ENCODE data around the gene SAMSN1.
"Not testable (repeated sequence)": the region's sequence is repeated elsewhere in the genome, so short reads cannot be mapped to it uniquely, and the experiment has no call there.

The SAMSN1 gene

DNA sequence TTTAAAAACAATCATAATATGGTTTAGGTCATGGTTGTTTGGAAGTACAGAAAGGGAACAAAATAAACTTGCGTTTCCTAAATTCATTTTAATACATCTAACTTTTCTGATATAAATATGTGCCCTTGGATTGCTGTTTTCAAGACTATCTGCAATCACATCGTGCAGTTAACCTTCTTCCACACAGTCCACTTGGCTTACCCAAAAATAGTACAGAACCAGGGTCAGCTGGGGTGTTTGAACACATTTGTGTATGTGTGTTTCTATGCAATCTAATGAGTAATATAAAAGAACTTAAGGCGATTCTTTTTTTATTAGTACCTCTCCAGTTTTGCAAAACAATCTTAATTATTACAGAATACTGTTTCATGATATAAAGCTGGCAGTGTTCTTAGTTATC is 19.9 kb downstream of the SAMSN1 start:
- H3K27me3 Mint-ChIP-seq = no peaks in the 10 kb centered on the region
- H3K4me1 Mint-ChIP-seq = peaks cover 79% of the 10 kb centered on the region
- H3K27ac Mint-ChIP-seq = peak overlapping the region; percentile 97
- no peaks in the 10 kb centered on the region for H3K9me3 Mint-ChIP-seq
- H3K36me3 Mint-ChIP-seq = peaks cover 30% of the 10 kb centered on the region
- peak overlapping the region; percentile 79 for H3K4me3 Mint-ChIP-seq

DNA sequence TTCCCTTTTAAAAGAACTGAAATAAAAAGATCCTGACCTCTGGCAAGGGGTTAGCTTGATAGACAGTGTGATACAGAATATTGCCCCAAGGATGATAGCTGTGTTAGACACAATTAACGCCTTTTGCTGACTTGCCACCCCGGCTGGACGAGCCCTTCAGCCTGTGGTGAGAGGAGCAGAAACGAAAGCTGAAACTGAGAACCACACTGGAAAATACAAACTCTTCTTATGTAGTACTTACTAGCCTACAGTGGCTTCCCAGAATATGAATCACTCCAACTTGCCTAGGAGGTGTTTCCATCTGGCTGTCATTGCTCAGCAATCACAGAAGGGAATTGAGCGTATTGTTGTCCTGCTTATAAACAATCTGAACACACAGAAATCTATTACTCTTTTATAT is 22.9 kb downstream of the SAMSN1 start:
- peak overlapping the region; percentile 38 for H3K4me3 Mint-ChIP-seq
- no peaks in the 10 kb centered on the region for H3K9me3 Mint-ChIP-seq
- H3K27ac Mint-ChIP-seq = peak overlapping the region; percentile 81
- H3K36me3 Mint-ChIP-seq = peaks cover 28% of the 10 kb centered on the region
- no peaks in the 10 kb centered on the region for H3K27me3 Mint-ChIP-seq
- H3K4me1 Mint-ChIP-seq = peaks cover 75% of the 10 kb centered on the region

DNA sequence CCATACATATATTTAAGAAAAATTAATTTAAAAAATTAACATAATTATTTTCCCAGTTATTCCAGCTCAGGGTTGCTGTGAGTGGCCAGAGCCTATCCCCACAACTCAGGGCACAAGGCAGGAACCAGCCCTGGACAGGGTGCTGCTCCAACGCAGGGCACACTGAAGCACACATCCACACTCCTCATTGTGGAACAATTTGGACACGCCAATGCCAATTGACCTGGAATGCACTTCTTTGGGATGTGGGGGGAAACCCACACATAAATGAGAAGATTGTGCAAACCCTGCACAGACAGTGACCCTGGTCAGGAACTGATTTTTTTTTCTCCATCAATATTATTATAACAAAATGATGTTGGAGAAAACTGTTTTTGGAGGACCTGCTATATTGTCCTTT is 23.4 kb downstream of the SAMSN1 start:
- Mint-ChIP-seq H3K4me3 (no peak overlapping the region), H3K27me3 (no peaks in the 10 kb centered on the region), H3K9me3 (no peaks in the 10 kb centered on the region), H3K36me3 (peaks cover 33% of the 10 kb centered on the region), H3K27ac (peak overlapping the region; percentile 81), H3K4me1 (peaks cover 77% of the 10 kb centered on the region)

DNA sequence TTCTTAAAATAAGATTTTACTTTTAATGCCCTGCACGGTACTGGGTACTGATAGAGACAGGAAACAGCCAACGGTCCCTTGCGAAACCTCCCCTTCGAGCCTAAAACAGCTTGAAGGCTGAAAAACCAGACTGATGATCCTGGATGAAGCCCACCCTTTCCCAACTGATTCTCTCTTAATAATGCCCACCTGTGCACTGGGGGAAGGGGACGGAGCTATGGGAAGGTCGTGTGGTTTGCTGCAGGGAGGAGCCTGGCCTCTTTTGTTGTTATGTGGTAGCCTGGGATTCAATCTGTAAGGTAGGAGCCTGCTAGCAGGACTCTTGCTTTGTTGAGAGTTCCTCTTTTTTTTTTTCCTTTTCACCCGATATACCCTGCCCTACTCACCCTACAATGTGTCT is 25.6 kb downstream of the SAMSN1 start:
- Mint-ChIP-seq H3K36me3 (peaks cover 44% of the 10 kb centered on the region), H3K27me3 (no peaks in the 10 kb centered on the region), H3K4me1 (peaks cover 66% of the 10 kb centered on the region), H3K27ac (peak overlapping the region; percentile 56), H3K9me3 (no peaks in the 10 kb centered on the region), H3K4me3 (peak overlapping the region; percentile 24)

DNA sequence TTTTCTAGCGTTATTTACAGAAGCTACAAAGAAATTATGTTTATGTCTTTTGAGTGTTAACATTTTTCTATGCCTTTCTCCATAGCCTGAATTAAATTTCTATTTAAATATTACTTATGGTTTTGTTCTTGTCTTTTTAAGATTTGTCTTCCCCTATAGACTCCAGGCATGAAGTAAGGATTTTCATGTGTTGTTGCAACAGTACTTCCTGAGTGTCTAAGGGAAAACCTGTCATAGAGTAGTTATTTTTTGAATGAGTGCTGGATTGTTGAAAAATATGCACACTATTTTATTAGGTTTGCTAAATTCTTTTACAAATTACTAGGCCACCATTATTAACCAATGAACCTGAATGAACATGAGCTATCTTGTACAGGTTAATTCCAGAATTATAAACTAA is 27.1 kb downstream of the SAMSN1 start:
- H3K27ac Mint-ChIP-seq = no peak overlapping the region
- H3K27me3 Mint-ChIP-seq = no peaks in the 10 kb centered on the region
- peaks cover 5% of the 10 kb centered on the region for H3K9me3 Mint-ChIP-seq
- H3K4me1 Mint-ChIP-seq = peaks cover 69% of the 10 kb centered on the region
- no peak overlapping the region for H3K4me3 Mint-ChIP-seq
- H3K36me3 Mint-ChIP-seq = peaks cover 53% of the 10 kb centered on the region

DNA sequence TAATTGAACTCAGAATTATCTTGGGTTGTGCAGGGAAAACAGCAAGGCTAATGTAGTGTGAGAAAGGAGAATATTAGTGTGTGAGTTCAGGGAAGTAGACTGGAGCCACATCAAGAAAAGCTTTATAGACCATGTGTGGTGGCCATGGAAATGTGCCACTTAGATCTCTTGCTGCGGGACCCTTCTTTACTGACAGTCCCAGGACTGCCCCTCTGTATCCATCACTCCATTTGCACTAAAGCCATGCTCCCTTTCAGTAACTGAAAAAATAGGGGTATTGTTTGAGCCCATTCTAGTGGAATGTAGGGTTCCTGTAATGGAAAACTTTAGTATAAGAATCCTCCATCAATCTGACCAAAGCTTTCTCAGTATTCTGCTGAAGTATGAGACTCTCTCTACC is 32.3 kb downstream of the SAMSN1 start:
- Mint-ChIP-seq H3K9me3 (peaks cover 10% of the 10 kb centered on the region), H3K27me3 (no peaks in the 10 kb centered on the region), H3K4me3 (no peak overlapping the region), H3K4me1 (peaks cover 55% of the 10 kb centered on the region), H3K27ac (peak overlapping the region; percentile 94), H3K36me3 (peaks cover 76% of the 10 kb centered on the region)

DNA sequence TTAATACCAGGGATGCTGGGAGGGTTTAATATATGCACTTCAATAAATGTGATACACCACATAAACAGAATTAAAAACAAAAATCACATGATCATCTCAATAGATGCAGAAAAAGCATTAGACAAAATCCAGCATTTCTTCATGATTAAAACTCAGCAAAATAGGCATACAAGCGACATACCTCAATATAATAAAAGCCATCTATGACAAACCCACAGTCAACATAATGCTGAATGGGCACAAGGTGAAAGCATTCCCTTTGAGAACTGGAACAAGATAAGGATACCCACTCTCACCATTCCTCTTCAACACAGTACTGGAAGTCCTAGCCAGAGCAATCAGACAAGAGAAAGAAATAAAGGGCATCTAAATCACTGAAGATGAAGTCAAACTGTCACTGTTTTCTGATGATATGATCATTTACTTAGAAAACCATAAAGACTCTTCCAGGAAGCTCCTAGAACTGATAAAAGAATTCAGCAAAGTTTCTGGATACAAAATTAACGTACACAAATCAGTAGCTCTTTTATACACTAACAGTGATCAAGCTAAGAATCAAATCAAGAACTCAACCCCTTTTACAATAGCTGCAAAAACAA is 39.2 kb downstream of the SAMSN1 start:
- H3K27ac Mint-ChIP-seq = peak overlapping the region; percentile 14
- H3K9me3 Mint-ChIP-seq, H3K4me3 Mint-ChIP-seq, H3K27me3 Mint-ChIP-seq: not testable (repeated sequence)
- H3K36me3 Mint-ChIP-seq = peaks cover 88% of the 10 kb centered on the region
- H3K4me1 Mint-ChIP-seq = peaks cover 68% of the 10 kb centered on the region

DNA sequence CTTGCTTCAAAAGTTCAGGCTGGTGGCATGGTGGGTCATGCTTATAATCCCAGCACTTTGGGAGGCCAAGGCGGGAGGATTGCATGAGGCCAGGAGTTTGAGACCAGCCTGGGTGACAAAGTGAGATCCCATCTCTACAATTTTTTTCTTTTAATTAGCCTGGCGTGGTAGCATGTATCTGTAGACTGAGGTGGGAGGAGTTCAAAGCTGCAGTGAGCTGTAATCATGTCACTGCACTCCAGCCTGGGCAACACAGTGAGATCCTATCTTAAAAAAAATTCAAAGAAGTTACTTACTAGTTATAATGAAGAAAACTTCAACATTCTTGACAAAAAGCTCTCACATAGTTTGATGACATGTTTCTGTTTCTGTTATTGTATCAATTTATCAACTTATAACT is 45.2 kb downstream of the SAMSN1 start:
- no peak overlapping the region for H3K4me3 Mint-ChIP-seq
- H3K4me1 Mint-ChIP-seq = peaks cover 36% of the 10 kb centered on the region
- no peaks in the 10 kb centered on the region for H3K9me3 Mint-ChIP-seq
- H3K27me3 Mint-ChIP-seq = no peaks in the 10 kb centered on the region
- peaks cover 60% of the 10 kb centered on the region for H3K36me3 Mint-ChIP-seq
- H3K27ac Mint-ChIP-seq = no peak overlapping the region

DNA sequence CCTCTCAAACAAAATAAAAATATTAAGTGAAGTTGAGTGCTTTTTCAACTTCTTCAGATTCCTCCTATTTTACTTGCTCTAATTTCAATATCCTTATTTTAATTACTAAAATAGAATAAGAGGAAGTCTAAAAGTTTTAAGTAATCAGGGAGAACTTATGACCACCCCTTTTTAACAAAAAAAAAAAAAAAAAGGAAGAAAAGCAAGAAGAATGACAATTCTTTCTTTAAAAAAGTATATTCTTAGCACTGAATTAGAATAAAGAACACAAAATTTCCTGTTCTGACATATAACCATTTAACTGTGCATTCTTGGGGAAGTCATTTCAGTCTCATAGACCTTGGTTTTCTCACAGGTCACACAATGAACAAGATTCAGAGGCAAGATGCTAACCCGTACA is 46.8 kb downstream of the SAMSN1 start:
- Mint-ChIP-seq H3K36me3 (peaks cover 59% of the 10 kb centered on the region), H3K4me1 (peaks cover 21% of the 10 kb centered on the region), H3K9me3 (no peaks in the 10 kb centered on the region), H3K27me3 (no peaks in the 10 kb centered on the region), H3K27ac (no peak overlapping the region), H3K4me3 (no peak overlapping the region)

DNA sequence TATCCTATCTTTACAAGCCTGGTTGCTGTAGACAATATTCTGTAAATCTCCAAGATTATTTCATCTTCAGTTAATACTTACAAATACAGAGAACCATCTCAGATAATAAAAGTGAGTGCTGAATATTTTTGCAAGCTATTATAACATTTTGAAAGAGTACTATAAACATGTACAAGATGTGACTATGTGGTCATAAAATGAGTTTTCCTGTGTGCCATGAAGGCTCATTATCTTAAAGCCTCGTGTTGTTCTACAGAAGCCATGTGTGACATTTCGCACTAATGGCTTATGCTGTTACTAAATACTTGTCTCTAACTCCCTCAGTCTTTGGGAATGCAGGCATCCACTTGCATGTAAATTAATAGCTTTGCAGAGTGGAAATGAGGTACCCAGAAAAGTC is 48.3 kb downstream of the SAMSN1 start:
- H3K36me3 Mint-ChIP-seq = peaks cover 56% of the 10 kb centered on the region
- no peaks in the 10 kb centered on the region for H3K27me3 Mint-ChIP-seq
- no peak overlapping the region for H3K4me3 Mint-ChIP-seq
- H3K4me1 Mint-ChIP-seq = peaks cover 9% of the 10 kb centered on the region
- no peaks in the 10 kb centered on the region for H3K9me3 Mint-ChIP-seq
- H3K27ac Mint-ChIP-seq = no peak overlapping the region

DNA sequence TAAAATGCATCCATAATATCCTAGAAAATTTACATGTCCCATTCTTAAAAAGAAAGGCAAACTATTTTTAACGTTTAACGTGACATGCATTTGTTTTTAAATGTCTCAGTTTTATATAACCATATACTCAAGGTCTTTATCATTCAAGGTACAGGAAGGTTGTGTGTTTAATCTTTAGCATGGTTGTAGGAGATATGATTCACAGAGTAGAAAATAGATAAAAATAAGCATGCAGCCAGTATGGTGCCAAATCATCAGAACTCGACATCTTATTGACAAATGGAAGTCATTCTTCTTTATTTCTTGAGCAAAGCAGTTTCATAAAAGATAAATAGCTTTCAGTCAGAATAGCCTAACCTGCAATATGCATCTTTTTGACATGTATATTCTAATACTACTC is 51.0 kb downstream of the SAMSN1 start:
- Mint-ChIP-seq H3K4me1 (peaks cover 7% of the 10 kb centered on the region), H3K27ac (peak overlapping the region; percentile 23)

DNA sequence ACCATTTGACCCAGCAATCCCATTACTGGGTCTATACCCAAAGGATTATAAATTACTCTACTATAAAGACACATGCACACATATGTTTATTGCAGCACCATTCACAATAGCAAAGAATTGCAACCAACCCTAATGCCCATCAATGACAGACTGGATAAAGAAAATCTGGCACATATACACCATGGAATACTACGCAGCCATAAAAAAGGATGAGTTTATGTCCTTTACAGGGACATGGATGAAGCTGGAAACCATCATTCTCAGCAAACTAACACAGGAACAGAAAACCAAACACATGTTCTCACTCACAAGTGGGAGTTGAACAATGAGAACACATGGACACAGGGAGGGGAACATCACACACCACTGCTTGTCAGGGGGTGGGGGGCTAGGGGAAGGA is 51.9 kb downstream of the SAMSN1 start:
- not testable (repeated sequence) for H3K4me1 Mint-ChIP-seq, H3K4me3 Mint-ChIP-seq, H3K27ac Mint-ChIP-seq, H3K27me3 Mint-ChIP-seq, H3K9me3 Mint-ChIP-seq
- H3K36me3 Mint-ChIP-seq = peaks cover 39% of the 10 kb centered on the region

More for the DNA sequence above, 51.0 kb downstream of the SAMSN1 start:
- H3K27me3 Mint-ChIP-seq = no peaks in the 10 kb centered on the region
- peaks cover 41% of the 10 kb centered on the region for H3K36me3 Mint-ChIP-seq
- H3K9me3 Mint-ChIP-seq = no peaks in the 10 kb centered on the region
- no peak overlapping the region for H3K4me3 Mint-ChIP-seq

DNA sequence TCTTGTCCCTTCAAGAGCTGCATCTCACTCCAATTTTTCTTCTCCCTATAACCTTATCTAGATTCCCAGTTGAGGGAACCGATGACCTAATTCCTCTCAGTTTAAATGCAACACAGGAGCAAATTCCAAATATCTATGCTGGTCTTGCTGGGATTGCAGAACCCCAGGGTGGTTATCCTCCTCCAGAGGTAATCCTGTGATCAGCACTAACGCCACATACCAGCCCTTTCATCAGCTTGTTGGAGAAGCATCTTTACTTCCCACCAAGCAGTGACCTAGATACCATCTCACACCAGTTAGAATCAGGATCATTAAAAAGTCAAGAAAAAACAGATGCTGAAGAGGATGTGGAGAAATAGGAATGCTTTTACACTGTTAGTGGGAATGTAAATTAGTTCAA is 52.4 kb downstream of the SAMSN1 start:
- no peaks in the 10 kb centered on the region for H3K27me3 Mint-ChIP-seq

DNA sequence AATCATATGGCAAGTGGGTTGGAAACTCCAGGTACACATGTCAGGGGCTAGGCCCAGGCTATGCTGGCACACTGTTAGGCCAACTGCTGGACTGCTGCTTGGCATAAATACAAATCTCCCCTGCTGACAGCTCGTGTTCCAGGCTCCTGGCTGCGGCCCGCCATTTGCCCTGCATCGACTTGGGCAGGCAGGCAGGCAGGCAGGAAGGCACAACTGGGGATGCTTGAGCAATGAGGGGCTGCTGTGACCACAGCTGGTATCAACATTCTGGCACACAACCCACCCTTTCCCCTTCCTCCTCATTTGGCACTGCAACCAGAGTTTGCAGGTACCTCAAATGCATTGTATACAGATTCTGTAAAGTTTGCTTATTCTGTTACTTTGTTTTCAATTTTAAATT is 53.2 kb downstream of the SAMSN1 start:
- H3K4me3 Mint-ChIP-seq = no peak overlapping the region
- H3K9me3 Mint-ChIP-seq = no peaks in the 10 kb centered on the region
- no peaks in the 10 kb centered on the region for H3K27me3 Mint-ChIP-seq
- H3K27ac Mint-ChIP-seq = peak overlapping the region; percentile 8
- peaks cover 16% of the 10 kb centered on the region for H3K4me1 Mint-ChIP-seq
- H3K36me3 Mint-ChIP-seq = peaks cover 39% of the 10 kb centered on the region

More for the DNA sequence above, 52.4 kb downstream of the SAMSN1 start:
- Mint-ChIP-seq H3K4me3 (no peak overlapping the region), H3K36me3 (peaks cover 39% of the 10 kb centered on the region), H3K9me3 (no peaks in the 10 kb centered on the region), H3K27ac (peak overlapping the region; percentile 84), H3K4me1 (peaks cover 9% of the 10 kb centered on the region)

DNA sequence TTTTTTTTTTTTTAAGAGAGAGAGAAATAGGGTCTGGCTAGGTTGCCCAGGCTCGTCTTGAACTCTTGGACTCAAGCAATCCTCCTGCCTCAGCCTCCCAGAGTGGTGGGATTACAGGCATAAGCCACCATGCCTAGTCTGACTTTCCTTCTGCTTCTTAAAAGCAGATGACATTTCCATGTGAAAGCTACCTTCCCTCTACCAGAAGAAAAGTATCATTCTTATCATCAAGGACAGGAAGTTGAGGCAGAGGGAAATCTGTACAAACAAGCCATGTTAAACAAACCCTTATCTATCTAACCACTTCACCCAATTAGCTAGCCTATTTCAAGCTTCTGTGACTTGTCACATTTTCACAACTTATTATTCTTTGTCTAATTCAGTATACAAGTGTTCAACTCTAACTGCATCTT is 54.8 kb downstream of the SAMSN1 start:
- H3K4me1 Mint-ChIP-seq = peaks cover 29% of the 10 kb centered on the region
- H3K36me3 Mint-ChIP-seq = peaks cover 40% of the 10 kb centered on the region
- H3K9me3 Mint-ChIP-seq = no peaks in the 10 kb centered on the region
- no peak overlapping the region for H3K4me3 Mint-ChIP-seq
- H3K27me3 Mint-ChIP-seq = no peaks in the 10 kb centered on the region
- peak overlapping the region; percentile 72 for H3K27ac Mint-ChIP-seq

DNA sequence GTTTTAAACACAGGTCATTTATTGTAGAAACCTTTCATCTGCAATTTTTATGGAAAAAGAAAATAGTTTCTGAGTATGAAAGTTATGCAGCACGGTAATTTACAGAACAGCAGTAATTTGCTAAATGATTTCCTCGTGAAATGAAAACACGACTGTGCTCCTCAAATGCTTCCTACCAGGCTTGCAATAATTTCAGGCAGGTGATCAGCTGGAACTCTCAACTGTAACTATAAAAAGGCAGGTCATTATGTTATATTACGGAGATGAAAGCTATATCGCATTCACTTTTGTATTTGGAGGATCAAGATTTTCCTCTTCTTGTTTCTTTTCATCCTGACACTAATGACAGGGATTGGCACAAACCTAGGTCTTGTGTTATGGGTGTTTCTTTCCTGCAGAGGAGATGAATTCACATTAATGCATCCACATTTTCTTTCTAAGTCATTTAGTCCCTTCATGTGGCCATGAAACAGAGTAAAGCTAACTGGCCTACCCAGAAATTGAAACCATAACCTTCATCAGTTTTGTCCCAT is 57.4 kb downstream of the SAMSN1 start:
- peaks cover 10% of the 10 kb centered on the region for H3K9me3 Mint-ChIP-seq
- peaks cover 31% of the 10 kb centered on the region for H3K36me3 Mint-ChIP-seq
- no peaks in the 10 kb centered on the region for H3K27me3 Mint-ChIP-seq
- peak overlapping the region; percentile 59 for H3K27ac Mint-ChIP-seq
- peaks cover 49% of the 10 kb centered on the region for H3K4me1 Mint-ChIP-seq
- no peak overlapping the region for H3K4me3 Mint-ChIP-seq

All from activated naive CD4-positive, alpha-beta T cell treated with anti-CD3 and anti-CD28 coated beads, Interleukin-2, amount 50 U/mL, for 24 hours (primary cell).